HG03039 (cell line): Measurements from ENCODE around the gene HOXD12.

Experiments
- ATAC-seq: cut with Tn5 transposase; IDR thresholded peaks from one replicate; pipeline ENCODE4 v1.9.1; 2021; ENCODE audit warnings: mild to moderate bottlenecking, moderate library complexity; ENCODE audit not compliant: unreplicated experiment

The HOXD12 gene

GRCh38 chr2:176092270-176093144, 7.1 kb upstream of the HOXD12 start, which contains the start of gene HOXD13:
Gene HOXD13 (plus strand): TSS chr2:176092721. CDS start chr2:176092891, 170 bp downstream.
- ATAC-seq = no peak

DNA sequence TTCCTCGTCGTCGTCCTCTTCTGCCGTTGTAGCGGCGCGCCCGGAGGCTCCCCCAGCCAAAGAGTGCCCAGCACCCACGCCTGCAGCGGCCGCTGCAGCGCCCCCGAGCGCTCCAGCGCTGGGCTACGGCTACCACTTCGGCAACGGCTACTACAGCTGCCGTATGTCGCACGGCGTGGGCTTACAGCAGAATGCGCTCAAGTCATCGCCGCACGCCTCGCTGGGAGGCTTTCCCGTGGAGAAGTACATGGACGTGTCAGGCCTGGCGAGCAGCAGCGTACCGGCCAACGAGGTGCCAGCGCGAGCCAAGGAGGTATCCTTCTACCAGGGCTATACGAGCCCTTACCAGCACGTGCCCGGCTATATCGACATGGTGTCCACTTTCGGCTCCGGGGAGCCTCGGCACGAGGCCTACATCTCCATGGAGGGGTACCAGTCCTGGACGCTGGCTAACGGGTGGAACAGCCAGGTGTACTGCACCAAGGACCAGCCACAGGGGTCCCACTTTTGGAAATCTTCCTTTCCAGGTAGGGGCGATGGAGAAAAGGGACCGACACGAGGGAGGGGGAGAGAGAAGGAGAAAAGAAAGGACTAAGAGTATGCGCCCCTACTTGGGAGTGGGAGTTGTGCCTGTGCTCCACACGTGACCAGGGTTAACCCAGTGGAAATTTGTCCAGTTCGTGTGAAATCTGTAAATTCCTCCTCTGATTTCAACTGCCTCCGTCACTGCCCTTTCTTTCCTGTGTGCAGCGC, 6.3 kb upstream of the HOXD12 start:
- no peak for ATAC-seq

DNA sequence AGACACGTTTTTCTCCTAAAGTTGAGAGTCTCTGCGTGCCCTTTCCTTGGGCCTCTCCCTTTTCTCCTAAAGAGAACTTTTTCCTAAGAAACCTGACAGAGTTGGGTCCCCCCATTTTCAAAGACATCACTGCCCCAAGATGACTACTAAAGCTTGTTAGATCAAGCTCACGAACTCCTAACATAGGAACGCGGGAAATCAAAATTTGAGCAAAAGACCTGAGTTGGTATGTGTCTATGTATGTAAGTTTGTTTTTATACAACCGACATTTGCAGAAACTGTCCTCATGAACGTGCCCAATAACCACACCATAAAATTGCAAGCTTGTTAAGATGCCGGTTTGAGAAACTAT, 5.7 kb upstream of the HOXD12 start:
- no peak for ATAC-seq

DNA sequence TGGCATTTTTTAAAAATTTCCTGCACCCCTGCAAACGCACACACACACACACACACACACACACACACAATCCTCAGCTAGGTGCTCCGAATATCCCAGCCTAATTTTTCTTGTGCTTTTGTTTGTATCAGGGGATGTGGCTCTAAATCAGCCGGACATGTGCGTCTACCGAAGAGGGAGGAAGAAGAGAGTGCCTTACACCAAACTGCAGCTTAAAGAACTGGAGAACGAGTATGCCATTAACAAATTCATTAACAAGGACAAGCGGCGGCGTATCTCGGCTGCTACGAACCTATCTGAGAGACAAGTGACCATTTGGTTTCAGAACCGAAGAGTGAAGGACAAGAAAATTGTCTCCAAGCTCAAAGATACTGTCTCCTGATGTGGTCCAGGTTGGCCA, 5.2 kb upstream of the HOXD12 start:
- no peak for ATAC-seq

DNA sequence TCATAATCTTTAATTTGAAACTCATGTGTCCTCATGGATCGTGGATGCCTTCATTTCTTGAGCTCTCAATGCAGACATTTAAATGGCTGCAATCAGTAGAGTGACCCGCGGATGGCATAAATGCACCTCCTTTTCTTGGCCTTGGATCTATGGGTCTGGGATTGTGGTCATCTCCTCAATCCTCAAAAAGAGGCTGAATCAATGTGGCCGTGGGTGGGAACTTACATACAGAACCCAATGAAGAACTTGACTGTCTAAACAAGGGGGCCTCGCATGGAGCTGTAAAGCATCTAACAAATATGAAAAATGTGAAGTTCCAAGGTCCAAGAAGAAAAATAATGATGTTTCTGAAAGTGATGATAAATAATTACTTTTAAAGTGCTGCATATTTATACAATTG, 4.2 kb upstream of the HOXD12 start:
- ATAC-seq = no peak

DNA sequence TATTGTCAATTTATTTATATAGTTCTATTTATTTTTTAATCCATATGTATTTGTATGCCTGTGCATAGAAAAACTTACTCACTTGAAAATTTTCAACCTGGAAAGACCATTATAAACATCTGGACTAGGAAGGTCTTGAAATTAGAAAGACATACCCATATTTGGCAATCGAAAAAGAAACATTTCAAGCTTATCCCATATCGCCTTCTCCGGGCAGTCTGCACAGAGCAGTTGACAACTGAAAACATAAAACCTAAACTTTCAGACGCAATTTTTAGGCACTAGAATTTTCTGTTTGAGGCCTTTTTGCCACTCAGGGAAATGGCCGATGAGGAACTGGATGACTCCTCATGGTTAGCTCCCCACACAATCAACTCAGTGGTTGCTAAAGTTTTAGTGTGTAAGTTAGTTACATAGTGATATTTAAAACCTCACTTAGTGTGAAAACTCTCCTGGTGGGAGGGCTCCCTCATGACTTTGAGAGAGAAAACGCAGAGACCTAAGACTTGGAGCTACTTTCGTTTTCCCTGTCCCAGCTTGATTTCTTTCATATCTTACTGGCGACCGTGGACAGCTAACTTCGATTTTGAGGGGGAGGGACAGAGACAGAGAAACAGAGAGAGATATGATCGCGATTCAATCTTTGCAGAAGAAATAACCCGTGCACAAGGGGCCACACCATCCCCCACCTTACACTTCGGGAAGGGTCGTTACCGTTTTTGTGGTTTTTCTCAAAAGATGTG, 3.2 kb upstream of the HOXD12 start:
- no peak for ATAC-seq

DNA sequence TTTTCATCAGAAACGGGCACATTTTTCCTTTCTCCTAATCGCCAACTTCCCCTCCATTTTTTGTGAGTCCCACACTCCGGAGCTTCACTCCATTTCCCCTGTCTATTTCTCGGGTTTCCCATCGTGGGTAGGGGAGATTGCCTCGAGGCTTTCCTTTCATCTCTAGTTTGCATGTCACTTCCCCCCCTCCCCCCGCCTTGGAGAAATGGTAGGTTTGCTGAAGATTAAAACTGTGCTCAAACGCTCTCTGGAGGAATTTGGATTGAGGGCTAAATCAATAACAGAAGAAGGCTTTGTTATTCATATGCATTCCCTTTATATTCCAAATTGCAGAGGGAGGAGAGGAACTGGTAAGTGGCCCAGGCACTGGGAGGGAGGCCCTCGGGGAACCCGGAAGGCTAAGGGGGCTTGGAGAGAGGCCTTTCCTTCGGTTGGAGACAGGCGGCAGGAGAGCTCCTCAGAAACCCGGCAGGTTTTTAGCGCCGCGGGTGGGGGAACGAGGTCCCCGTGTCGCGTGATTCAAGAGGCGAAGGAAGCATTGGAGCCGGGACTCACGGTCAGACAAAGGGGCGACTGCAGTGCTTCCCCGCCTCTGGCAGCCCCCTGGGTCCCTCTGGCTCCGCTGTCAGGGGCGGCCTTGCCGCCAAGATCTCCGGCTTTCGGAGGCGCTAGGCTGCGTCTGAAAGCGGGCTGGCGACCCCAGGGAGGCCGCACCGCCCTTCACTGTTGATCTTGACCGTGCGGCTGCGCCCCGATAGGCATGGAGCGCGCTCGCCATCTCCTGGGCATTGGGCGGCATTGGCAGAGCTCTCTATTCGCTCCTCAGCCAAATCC, 2.4 kb upstream of the HOXD12 start:
- ATAC-seq = peak; percentile 73

DNA sequence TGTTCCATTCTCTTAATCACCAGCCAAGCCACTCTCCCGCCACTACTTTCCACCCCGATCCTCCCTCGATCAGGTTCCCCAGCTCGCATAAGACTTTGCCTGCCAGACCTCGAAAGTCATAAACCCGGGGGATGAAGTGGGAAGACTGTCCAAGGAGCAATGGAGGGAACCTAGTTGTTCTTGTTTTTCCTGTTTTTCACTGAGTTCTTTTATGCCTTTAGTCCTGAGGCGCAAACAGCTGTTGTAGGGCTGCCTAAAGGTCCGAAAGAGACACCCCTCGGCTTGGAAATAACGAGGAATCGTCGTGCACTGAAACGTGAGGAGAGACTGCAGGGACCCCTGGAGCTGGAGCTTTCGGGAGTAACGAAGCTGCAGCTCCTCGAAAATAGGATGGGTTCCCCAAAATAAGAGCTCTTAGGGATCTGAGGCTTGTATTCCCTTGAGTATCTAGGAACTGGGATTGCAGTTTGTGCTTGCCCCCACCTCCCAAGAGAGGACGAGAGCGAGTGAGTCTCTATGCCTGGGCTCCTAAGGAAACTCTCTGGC, 1.7 kb upstream of the HOXD12 start:
- no peak for ATAC-seq

- no peak for ATAC-seq
Measured at GRCh38 chr2:176098366-176099158, 1.0 kb upstream of the HOXD12 start.

- no peak for ATAC-seq
Measured at GRCh38 chr2:176099159-176099727, 352 bp upstream of the HOXD12 start.

DNA sequence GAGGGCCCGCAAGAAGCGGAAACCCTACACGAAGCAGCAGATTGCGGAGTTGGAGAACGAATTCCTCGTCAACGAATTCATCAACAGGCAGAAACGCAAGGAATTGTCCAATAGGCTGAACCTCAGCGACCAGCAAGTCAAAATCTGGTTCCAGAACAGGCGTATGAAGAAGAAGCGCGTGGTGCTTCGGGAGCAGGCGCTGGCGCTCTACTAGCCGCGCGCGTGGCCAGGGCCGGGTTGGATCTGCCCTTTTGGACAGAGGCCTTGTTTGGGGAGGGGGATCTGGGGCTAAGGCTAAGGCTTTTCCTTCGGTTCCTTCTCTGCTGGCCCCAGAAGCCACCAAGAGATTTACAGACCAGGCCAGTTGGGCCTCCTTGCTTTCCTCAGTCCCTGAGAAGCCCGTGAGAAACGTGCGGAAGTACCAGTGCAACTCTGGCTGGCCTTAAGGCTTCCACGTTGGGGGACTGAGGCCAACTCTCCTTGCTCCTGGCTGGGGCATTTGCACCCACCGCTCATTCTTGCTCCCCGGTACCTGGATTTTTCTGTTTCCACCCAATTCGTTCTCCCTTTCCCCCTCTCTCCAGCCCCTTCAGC, 1.0 kb downstream of the HOXD12 start:
- no peak for ATAC-seq

GRCh38 chr2:176101216-176101830, 1.7 kb downstream of the HOXD12 start:
- no peak for ATAC-seq

GRCh38 chr2:176101842-176102241, 2.2 kb downstream of the HOXD12 start:
- no peak for ATAC-seq

GRCh38 chr2:176102309-176102866, 2.8 kb downstream of the HOXD12 start:
- ATAC-seq = no peak

- no peak for ATAC-seq
Measured at GRCh38 chr2:176103194-176103593, 3.6 kb downstream of the HOXD12 start.

DNA sequence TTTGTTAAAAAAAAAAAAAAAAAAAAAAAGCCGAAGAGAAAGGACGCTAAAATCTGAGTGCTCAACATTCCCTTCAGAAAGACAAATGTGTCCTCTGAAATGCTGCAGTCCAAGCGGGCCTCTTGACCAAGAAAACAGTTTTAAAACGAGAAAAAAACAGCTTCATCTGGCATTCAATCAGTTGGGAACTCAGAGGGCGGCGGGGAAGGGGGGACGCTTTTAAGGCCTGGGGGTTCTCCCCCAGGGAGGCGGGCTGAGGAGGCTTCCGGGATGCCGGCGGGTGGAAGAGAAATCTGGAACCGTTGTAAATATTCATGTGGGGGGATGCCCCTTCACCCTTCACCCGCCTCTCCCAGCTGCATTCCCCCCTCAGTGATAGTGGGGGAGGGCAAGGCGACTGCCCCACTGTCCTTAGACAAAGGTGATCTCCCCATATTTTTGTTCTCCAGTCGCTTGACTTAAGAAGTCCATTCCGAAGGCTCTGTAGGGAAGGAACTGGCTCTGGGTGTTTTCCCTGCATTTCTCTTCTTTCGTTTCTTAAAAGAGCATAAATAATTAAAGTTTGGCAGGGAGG, 4.2 kb downstream of the HOXD12 start:
- no peak for ATAC-seq

DNA sequence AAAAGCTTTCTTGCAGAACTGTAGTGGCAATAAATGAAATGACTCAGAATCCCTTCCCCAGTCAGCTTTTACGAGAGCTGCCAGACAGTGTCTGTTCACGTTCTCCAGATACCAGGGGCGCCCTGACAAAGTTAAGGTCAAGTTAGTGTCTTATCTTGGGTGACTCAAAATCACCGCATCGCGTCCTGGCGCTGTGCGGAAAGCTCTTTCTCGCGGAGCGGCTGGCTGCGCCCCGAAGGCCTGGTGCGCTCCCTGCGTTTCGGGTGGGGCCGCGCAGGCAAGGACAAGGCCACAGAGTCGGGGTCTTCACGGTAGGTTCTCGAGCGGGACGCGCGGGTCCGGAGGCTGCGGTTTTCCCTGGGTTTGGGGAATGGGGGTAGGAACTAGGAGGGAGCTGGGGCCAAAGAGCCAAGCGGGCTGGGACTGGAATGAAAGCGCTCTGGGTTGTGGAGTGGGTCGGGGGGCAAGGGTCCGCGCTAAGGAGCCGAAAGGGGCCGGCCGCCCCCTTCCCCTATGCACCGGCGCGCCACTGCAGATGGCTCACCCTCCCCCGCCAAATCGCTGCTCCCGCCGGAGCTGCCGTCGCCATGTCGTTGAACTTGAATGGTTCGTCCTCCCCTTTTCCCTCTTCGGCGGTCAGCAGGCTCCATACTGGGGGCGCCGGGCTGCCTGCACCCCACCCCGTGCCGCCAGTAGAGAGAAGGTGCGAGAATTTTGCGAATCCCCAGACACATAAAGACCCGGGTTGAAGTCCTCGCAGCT, 4.9 kb downstream of the HOXD12 start:
- no peak for ATAC-seq
